HCT116 (cell line): ENCODE data around the gene TAOK3. TPM values are rescaled to one million over a fixed set of nuclear protein-coding genes. Genes with fewer than 3 reads are reported as not detected.

Experiments
- ATAC-seq: fragments of 200-7000 bp; cut with Tn5 transposase; 2 replicates; pipeline ENCODE4 v1.9.1; 2020; ENCODE audit warnings: mild to moderate bottlenecking, moderate library complexity
- BruUV-seq: library from RNA; stranded (reverse); fragments of 400-500 nt; replicated peaks from 2 replicates; lab custom pipeline; 2021; lab: Mats Ljungman, UMichigan
- CTCF ChIA-PET: fragments of 300-600 bp; sonication (Branson Sonifier 250); formaldehyde crosslinking; loops from one replicate; lab custom pipeline; 2021; ENCODE audit warnings: antibody characterized with exemption; lab: Charles Lee
- POLR2A ChIA-PET: fragments of 300-600, 350-600 bp; sonication (Branson Sonifier 250); formaldehyde crosslinking; loops from one replicate; lab custom pipeline; 2021; ENCODE audit warnings: antibody characterized with exemption; lab: Charles Lee
- RAD21 ChIA-PET, 2 experiments: fragments of 300-600 bp; sonication (Branson Sonifier 250); formaldehyde crosslinking; loops; one replicate each; lab custom pipeline; 2023; ENCODE audit warnings: low total read pairs in 2 of 2; ENCODE audit not compliant: uncharacterized antibody in 2 of 2, unreplicated experiment in 2 of 2, low non-redundant PET in 1 of 2; lab: Charles Lee
- DNase-seq: peaks from one replicate; pipeline ENCODE4 v3.0.0-alpha.2; 2010; ENCODE audit warnings: low read depth, low spot score
- H2AFZ ChIP-seq: fragments of 200-600 bp; shearing (Covaris generic), sonication (generic); 2 replicates; pipeline ENCODE4 v1.6.1; 2017; ENCODE audit warnings: low read depth, mixed run types, mixed read lengths, antibody characterized with exemption, low read length; ENCODE audit not compliant: poor library complexity, severe bottlenecking
- H3K27ac ChIP-seq: 2 replicates; pipeline ENCODE4 v1.5.1; 2012; ENCODE audit warnings: low read depth, low read length
- H3K27me3 ChIP-seq: fragments of 200-600 bp; sonication (generic); 2 replicates; pipeline ENCODE4 v1.6.1; 2016; ENCODE audit warnings: mixed run types, low read length, mixed read lengths; ENCODE audit not compliant: insufficient read depth
- H3K36me3 ChIP-seq, 2 experiments: fragments of 200-500 bp in 1 of 2; fragments of 200-600 bp in 1 of 2; sonication (Bioruptor generic) in 1 of 2; sonication (generic) in 1 of 2; 2 replicates each; pipeline versions ENCODE4 v1.5.1 to v1.6.1; 2014 to 2016; ENCODE audit warnings: low read length in 2 of 2, inconsistent platforms in 1 of 2, mixed read lengths in 1 of 2, mixed run types in 1 of 2; ENCODE audit not compliant: insufficient read depth in 2 of 2, control insufficient read depth in 1 of 2
- H3K4me1 ChIP-seq, 2 experiments: fragments of 200-600 bp in 1 of 2; sonication (generic) in 1 of 2; 2 replicates each; pipeline versions ENCODE4 v1.5.1 to v1.6.1; 2012 to 2017; ENCODE audit warnings: low read length in 2 of 2, inconsistent platforms in 1 of 2, mild to moderate bottlenecking in 1 of 2, mixed read lengths in 1 of 2, mixed run types in 1 of 2, moderate library complexity in 1 of 2; ENCODE audit not compliant: insufficient read depth in 2 of 2, control insufficient read depth in 1 of 2
- H3K4me2 ChIP-seq: fragments of 200-600 bp; sonication (generic); 2 replicates; pipeline ENCODE4 v1.6.1; 2017; ENCODE audit warnings: mixed run types, low read length, mixed read lengths
- H3K4me3 ChIP-seq, 2 experiments: fragments of 200-600 bp in 1 of 2; sonication (generic) in 1 of 2; replicated peaks in 1 of 2; 2 replicates each; pipeline ENCODE4 v1.5.1; 2011 to 2016; ENCODE audit warnings: low read length in 2 of 2, control low read depth in 1 of 2, low read depth in 1 of 2, mild to moderate bottlenecking in 1 of 2, mixed read lengths in 1 of 2, mixed run types in 1 of 2
- H3K79me2 ChIP-seq: fragments of 200-600 bp; sonication (generic); 2 replicates; pipeline ENCODE4 v1.6.1; 2017; ENCODE audit warnings: mild to moderate bottlenecking, mixed run types, low read length, moderate library complexity, mixed read lengths; ENCODE audit not compliant: insufficient read depth
- H3K9ac ChIP-seq: fragments of 200-600 bp; sonication (generic); 2 replicates; pipeline ENCODE4 v1.6.1; 2016; ENCODE audit warnings: low read length, mixed read lengths
- H3K9me2 ChIP-seq: fragments of 200-600 bp; sonication (generic), shearing (Covaris generic); 2 replicates; pipeline ENCODE4 v1.6.1; 2017; ENCODE audit warnings: mixed run types, mild to moderate bottlenecking, moderate library complexity; ENCODE audit not compliant: insufficient read depth
- H3K9me3 ChIP-seq, 2 experiments: fragments of 200-500 bp in 1 of 2; fragments of 200-600 bp in 1 of 2; sonication (Bioruptor generic) in 1 of 2; sonication (generic) in 1 of 2; 2 replicates each; pipeline ENCODE4 v1.6.1; 2014 to 2017; ENCODE audit warnings: low read length in 2 of 2, mixed read lengths in 2 of 2, inconsistent platforms in 1 of 2, low read depth in 1 of 2, mild to moderate bottlenecking in 1 of 2, mixed run types in 1 of 2, moderate library complexity in 1 of 2; ENCODE audit not compliant: control insufficient read depth in 1 of 2, insufficient read depth in 1 of 2
- H4K20me1 ChIP-seq: fragments of 200-600 bp; sonication (generic), shearing (Covaris generic); 2 replicates; pipeline ENCODE4 v1.6.1; 2017; ENCODE audit warnings: mixed run types, mild to moderate bottlenecking, moderate library complexity; ENCODE audit not compliant: insufficient read depth
- EZH2 ChIP-seq: fragments of 200-600 bp; sonication (generic); IDR thresholded peaks from 2 replicates; pipeline ENCODE4 v1.6.1; 2017; ENCODE audit warnings: antibody characterized with exemption, mixed run types
- JUND ChIP-seq: IDR thresholded peaks from 2 replicates; pipeline ENCODE4 v1.6.1; 2012
- RAD21 ChIP-seq: IDR thresholded peaks from 2 replicates; pipeline ENCODE4 v1.6.1; 2012; ENCODE audit warnings: low read depth, mild to moderate bottlenecking
- YY1 ChIP-seq: IDR thresholded peaks from 2 replicates; pipeline ENCODE4 v1.6.1; 2011; ENCODE audit warnings: low read length, low read depth, moderate library complexity, mild to moderate bottlenecking; ENCODE audit not compliant: insufficient replicate concordance; ENCODE audit errors: extremely low read depth
- ZFX ChIP-seq: fragments of 450-650 bp; IDR thresholded peaks from 2 replicates; pipeline ENCODE4 v1.6.1; 2017
- intact Hi-C: fragments of 100-400 bp; cut with micrococcal nuclease; formaldehyde crosslinking; loops from 2 replicates; pipeline ENCODE4 v1.10.0; 2022
- total RNA-seq: library from RNA; stranded (reverse); gene quantifications from one replicate; pipeline ENCODE4 v1.2.1, GENCODE V29; 2021; ENCODE audit not compliant: unreplicated experiment
- TF ChIP-seq, protein P1 (sequence below): IDR thresholded peaks from 2 replicates; pipeline ENCODE4 v1.6.1; 2012
- TF ChIP-seq, protein P2 (sequence below): IDR thresholded peaks from 2 replicates; pipeline ENCODE4 v1.6.1; 2012; ENCODE audit warnings: low read depth
- TF ChIP-seq, protein P3 (sequence below), 3 experiments: fragments of 200-600 bp in 1 of 3; sonication (generic) in 1 of 3; IDR thresholded peaks in 2 of 3; conservative IDR thresholded peaks in 1 of 3; 2 replicates each; pipeline ENCODE4 v1.5.1; 2012 to 2017; ENCODE audit warnings: low read depth in 2 of 3, low read length in 2 of 3, antibody characterized with exemption in 1 of 3, borderline replicate concordance in 1 of 3, control low read depth in 1 of 3, mild to moderate bottlenecking in 1 of 3, mixed read lengths in 1 of 3, mixed run types in 1 of 3, moderate library complexity in 1 of 3; ENCODE audit not compliant: insufficient read depth in 1 of 3

TAOK3 gene
- total RNA-seq, 1 experiment from 2014 or later: 10.5 TPM

DNA sequence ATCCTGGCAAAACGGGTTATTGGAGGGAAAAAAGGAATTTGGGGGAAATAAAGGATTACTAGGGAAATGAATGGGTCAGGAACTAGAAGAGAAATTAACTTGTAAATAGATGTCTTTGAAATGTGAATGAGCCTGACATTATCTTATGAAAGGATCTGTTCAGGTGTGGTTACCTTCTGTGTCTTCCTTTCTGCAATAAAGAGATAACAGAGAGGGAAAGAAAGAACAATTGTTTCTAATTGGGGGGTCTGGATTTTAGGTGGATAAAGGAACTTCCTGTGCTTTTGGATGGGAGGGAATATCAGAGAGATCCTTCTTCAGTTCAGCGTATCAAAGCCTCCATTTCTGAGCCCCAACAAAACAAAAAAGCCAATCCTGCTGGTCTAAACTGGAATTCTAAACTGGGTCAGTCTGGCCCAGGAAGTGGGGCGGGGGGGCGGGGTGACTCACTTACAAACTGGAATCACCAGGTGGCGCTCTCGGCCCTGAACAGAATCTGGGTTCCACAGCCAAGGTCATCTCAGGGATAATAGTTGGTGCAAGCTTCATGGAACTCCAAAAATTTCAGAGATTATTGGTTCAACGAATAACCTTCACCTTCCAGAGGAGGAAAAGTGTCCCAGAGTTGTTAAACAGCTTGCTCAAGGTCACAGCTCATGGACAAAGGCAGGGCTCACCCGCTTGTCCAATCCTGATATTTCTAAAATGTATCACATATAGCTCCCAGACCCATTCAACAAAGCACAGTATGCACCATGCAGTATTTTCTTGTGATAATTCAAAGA, 251.9 kb downstream of the TAOK3 start:
- peak overlapping the region; percentile 36; the same call in 1 of the 2 replicates for H3K27ac ChIP-seq
- no peaks in the 10 kb centered on the region for H3K79me2 ChIP-seq
- H3K4me2 ChIP-seq: peak overlapping the region; percentile 50
- H2AFZ ChIP-seq: no peak overlapping the region
- no peaks in the 10 kb centered on the region for H3K9me3 ChIP-seq
- no peaks in the 10 kb centered on the region for H4K20me1 ChIP-seq
- H3K9ac ChIP-seq: peak overlapping the region; percentile 44
- ATAC-seq: peak; percentile 89
- H3K36me3 ChIP-seq: no peaks in the 10 kb centered on the region
- POLR2A ChIA-PET: interaction anchor here (0.7 to 2.1 kb wide), 4 partner anchors 9 to 255 kb away, joined by 3 to 9 read pairs (median 3); partner anchors contain the start of genes PEBP1, SUDS3 and VSIG10
- H3K27me3 ChIP-seq: no peaks in the 10 kb centered on the region
- no TSS peak for BruUV-seq
- DNase-seq: no peak
- CTCF ChIA-PET: interaction anchor here (0.6 to 4.0 kb wide), 11 partner anchors 9 to 255 kb away, joined by 3 to 62 read pairs (median 5); partner anchors contain the start of genes PEBP1 and SUDS3
- no peak overlapping the region for H3K4me3 ChIP-seq
- no peaks in the 10 kb centered on the region for H3K9me2 ChIP-seq
- RAD21 ChIA-PET: interaction anchor here (0.6 to 1.3 kb wide), 3 partner anchors 60 to 255 kb away, joined by 3 to 7 read pairs (median 4); partner anchors contain the start of genes SUDS3 (in 1 of the 2) and WSB2 (in 1 of the 2)
- intact Hi-C loops: loop anchor here (1.0 kb wide), 1 partner anchor 256 kb away; the partner anchor contains the start of gene SUDS3
- TF ChIP-seq EZH2: no peak
- no peak for TF ChIP-seq ZFX
- TF ChIP-seq RAD21: peak; percentile 66
- TF ChIP-seq, protein P1, sequence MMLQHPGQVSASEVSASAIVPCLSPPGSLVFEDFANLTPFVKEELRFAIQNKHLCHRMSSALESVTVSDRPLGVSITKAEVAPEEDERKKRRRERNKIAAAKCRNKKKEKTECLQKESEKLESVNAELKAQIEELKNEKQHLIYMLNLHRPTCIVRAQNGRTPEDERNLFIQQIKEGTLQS: no peak
- TF ChIP-seq YY1: no peak
- no peak for TF ChIP-seq JUND
- TF ChIP-seq, protein P2, sequence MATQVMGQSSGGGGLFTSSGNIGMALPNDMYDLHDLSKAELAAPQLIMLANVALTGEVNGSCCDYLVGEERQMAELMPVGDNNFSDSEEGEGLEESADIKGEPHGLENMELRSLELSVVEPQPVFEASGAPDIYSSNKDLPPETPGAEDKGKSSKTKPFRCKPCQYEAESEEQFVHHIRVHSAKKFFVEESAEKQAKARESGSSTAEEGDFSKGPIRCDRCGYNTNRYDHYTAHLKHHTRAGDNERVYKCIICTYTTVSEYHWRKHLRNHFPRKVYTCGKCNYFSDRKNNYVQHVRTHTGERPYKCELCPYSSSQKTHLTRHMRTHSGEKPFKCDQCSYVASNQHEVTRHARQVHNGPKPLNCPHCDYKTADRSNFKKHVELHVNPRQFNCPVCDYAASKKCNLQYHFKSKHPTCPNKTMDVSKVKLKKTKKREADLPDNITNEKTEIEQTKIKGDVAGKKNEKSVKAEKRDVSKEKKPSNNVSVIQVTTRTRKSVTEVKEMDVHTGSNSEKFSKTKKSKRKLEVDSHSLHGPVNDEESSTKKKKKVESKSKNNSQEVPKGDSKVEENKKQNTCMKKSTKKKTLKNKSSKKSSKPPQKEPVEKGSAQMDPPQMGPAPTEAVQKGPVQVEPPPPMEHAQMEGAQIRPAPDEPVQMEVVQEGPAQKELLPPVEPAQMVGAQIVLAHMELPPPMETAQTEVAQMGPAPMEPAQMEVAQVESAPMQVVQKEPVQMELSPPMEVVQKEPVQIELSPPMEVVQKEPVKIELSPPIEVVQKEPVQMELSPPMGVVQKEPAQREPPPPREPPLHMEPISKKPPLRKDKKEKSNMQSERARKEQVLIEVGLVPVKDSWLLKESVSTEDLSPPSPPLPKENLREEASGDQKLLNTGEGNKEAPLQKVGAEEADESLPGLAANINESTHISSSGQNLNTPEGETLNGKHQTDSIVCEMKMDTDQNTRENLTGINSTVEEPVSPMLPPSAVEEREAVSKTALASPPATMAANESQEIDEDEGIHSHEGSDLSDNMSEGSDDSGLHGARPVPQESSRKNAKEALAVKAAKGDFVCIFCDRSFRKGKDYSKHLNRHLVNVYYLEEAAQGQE: no peak
- TF ChIP-seq, protein P3, sequence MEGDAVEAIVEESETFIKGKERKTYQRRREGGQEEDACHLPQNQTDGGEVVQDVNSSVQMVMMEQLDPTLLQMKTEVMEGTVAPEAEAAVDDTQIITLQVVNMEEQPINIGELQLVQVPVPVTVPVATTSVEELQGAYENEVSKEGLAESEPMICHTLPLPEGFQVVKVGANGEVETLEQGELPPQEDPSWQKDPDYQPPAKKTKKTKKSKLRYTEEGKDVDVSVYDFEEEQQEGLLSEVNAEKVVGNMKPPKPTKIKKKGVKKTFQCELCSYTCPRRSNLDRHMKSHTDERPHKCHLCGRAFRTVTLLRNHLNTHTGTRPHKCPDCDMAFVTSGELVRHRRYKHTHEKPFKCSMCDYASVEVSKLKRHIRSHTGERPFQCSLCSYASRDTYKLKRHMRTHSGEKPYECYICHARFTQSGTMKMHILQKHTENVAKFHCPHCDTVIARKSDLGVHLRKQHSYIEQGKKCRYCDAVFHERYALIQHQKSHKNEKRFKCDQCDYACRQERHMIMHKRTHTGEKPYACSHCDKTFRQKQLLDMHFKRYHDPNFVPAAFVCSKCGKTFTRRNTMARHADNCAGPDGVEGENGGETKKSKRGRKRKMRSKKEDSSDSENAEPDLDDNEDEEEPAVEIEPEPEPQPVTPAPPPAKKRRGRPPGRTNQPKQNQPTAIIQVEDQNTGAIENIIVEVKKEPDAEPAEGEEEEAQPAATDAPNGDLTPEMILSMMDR (IDR thresholded peaks at IDR 0.05 in 2 of 3, conservative IDR thresholded peaks at IDR 0.05 in 1 of 3; ENCODE audit: borderline replicate concordance in 1 of 3, insufficient read depth in 1 of 3, low read depth in 2 of 3, low read length in 2 of 3): peak; percentile 39 to 52 (median 46); a peak in 4 of 6 replicates
- H3K4me1 ChIP-seq: peaks cover 4 to 10% of the 10 kb centered on the region in 2 experiments; a peak in 3 of 4 replicates
